VCaP (cell line): Measurements from ENCODE around the gene ARSB.

Experiments
- H3K27ac ChIP-seq: fragments of 450-650 bp; 2 replicates; pipeline ENCODE4 v1.5.1; 2017
- CTCF ChIP-seq: fragments of 450-650 bp; conservative IDR thresholded peaks from 2 replicates; pipeline ENCODE4 v1.5.1; 2017; ENCODE audit warnings: mild to moderate bottlenecking, moderate library complexity

Gene ARSB

GRCh38 chr5:78799266-78800017 lies 185.7 kb downstream of the ARSB start:
- TF ChIP-seq CTCF, result no peak
- H3K27ac ChIP-seq, result no peak overlapping the region

- H3K27ac ChIP-seq, result no peak overlapping the region
- no peak for TF ChIP-seq CTCF
Observed at GRCh38 chr5:78798673-78799029, 186.5 kb downstream of the ARSB start.

GRCh38 chr5:78797936-78798672 lies 187.0 kb downstream of the ARSB start:
- no peak overlapping the region for H3K27ac ChIP-seq
- TF ChIP-seq CTCF, result no peak

- H3K27ac ChIP-seq, result no peak overlapping the region
- no peak for TF ChIP-seq CTCF
Observed at GRCh38 chr5:78795757-78796156, 189.4 kb downstream of the ARSB start.

- H3K27ac ChIP-seq, result no peak overlapping the region
- no peak for TF ChIP-seq CTCF
Observed at GRCh38 chr5:78794693-78795215, 190.4 kb downstream of the ARSB start.

- no peak for TF ChIP-seq CTCF
- no peak overlapping the region for H3K27ac ChIP-seq
Observed at GRCh38 chr5:78793907-78794662, 191.0 kb downstream of the ARSB start.
